ENCODE measurements around the gene ARFGEF3. TPM values are rescaled to one million over a fixed set of nuclear protein-coding genes. Genes with fewer than 3 reads are reported as not detected.

The ARFGEF3 gene
- total RNA-seq, 2 donors from 2014 or later = 1.1 to 1.4 TPM

DNA sequence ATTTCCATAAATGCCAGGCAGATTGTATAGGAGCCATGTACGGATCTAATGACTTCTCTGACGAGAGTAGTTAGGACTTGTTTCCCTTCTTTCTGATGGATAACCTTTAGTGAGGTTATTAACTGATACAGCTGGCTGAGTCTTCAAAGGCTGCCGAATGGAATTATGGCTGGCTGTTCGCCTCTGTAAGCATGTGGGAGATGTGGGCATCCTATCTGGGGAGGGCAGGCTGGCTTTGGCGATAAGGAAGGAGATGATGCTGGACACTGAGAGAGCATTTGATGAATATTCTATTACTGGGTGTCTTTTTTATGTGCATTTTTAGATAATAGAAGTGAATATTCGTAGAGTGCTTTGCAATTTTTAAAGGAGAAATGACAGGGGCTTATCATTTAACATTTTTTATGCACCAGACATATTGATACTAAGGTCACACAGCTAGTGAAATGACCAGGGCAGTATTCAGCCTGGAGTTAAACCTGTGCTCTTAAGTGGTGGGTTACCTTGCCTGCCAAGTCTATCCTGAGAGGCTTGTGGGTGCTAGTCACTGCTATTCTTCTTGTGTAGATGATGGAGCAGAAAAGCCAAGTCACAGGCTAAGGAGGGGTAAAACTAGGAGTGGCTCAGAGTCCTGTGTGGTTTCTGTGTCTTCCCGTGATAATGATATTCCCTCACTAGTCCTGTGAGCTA lies 53.5 kb downstream of the ARFGEF3 start:
- H3K4me1 ChIP-seq (ENCODE audit: control insufficient read depth in 1 of 2, low read depth in 2 of 2) = no peaks in the 10 kb centered on the region
- no peak for DNase-seq (ENCODE audit: low spot score)
- no peaks in the 10 kb centered on the region for H3K36me3 ChIP-seq
- ATAC-seq (ENCODE audit: insufficient number of reproducible peaks, low FRiP score, low read depth) = no peak
- TF ChIP-seq, protein P1, sequence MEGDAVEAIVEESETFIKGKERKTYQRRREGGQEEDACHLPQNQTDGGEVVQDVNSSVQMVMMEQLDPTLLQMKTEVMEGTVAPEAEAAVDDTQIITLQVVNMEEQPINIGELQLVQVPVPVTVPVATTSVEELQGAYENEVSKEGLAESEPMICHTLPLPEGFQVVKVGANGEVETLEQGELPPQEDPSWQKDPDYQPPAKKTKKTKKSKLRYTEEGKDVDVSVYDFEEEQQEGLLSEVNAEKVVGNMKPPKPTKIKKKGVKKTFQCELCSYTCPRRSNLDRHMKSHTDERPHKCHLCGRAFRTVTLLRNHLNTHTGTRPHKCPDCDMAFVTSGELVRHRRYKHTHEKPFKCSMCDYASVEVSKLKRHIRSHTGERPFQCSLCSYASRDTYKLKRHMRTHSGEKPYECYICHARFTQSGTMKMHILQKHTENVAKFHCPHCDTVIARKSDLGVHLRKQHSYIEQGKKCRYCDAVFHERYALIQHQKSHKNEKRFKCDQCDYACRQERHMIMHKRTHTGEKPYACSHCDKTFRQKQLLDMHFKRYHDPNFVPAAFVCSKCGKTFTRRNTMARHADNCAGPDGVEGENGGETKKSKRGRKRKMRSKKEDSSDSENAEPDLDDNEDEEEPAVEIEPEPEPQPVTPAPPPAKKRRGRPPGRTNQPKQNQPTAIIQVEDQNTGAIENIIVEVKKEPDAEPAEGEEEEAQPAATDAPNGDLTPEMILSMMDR (IDR thresholded peaks at IDR 0.05) = no peak
- no peak overlapping the region for H3K27ac ChIP-seq
- no peak overlapping the region for H3K4me3 ChIP-seq
- H3K9me3 ChIP-seq = no peaks in the 10 kb centered on the region
- no peaks in the 10 kb centered on the region for H3K27me3 ChIP-seq (replicated peaks; ENCODE audit: insufficient read depth)

DNA sequence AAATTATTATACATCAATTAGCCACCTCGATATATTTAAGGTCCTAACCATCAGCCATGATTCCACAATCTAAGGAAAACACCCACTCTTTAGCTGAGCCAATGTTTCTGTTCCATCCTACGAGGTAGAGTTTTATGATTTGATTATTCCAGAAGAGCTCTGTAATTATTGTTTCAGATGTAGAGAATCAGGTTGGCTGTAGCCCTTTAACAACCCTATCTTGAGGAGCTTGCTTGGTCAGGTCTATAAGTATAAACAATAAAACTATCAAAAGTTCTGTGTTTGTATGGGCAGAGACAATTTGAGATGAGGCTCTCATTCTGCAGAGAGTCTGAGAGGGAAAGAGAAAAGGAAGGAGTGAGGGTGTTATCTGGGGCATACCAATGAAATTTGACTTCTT lies 56.7 kb downstream of the ARFGEF3 start, which contains the start of gene PBOV1:
Gene PBOV1, minus strand, starts transcription at position 43 of the 400 bp plus-strand sequence. CDS start 96 bp downstream, outside the sequence.
- TF ChIP-seq, protein P1 (IDR thresholded peaks at IDR 0.05) = no peak
- DNase-seq (ENCODE audit: low spot score) = no peak
- H3K9me3 ChIP-seq = no peaks in the 10 kb centered on the region
- H3K27ac ChIP-seq = no peak within 1 kb of the TSS
- no peak within 1 kb of the TSS for H3K4me3 ChIP-seq
- no peaks in the 10 kb centered on the region for H3K4me1 ChIP-seq (ENCODE audit: control insufficient read depth in 1 of 2, low read depth in 2 of 2)
- no peaks in the 10 kb centered on the region for H3K27me3 ChIP-seq (replicated peaks; ENCODE audit: insufficient read depth)
- no peaks in the 10 kb centered on the region for H3K36me3 ChIP-seq
- ATAC-seq (ENCODE audit: insufficient number of reproducible peaks, low FRiP score, low read depth) = no peak

DNA sequence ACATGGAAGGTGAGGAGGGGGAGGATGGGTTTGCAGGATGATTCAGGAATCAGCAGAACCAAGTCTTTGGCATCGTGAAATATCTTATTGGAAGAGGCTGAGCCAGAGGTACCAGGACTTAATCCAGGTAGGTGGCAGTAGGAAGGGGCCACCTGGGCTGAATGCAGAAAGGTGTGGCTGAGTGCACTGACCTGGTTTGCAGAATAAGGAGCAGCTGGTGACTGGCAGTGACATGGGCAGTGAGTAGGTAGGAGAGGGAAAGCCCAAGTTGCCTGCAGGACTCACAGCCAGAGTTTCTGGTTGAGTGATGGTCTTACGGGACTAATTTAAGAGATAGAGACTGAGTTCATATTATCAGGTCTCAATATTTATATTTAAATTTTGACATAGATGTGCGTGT lies 57.7 kb downstream of the ARFGEF3 start:
- Histone ChIP-seq H3K27ac (no peak overlapping the region), H3K9me3 (no peaks in the 10 kb centered on the region), H3K4me3 (no peak overlapping the region), H3K27me3 (replicated peaks; ENCODE audit: insufficient read depth) (no peaks in the 10 kb centered on the region), H3K36me3 (no peaks in the 10 kb centered on the region), H3K4me1 (ENCODE audit: control insufficient read depth in 1 of 2, low read depth in 2 of 2) (no peaks in the 10 kb centered on the region)
- DNase-seq (ENCODE audit: low spot score) = no peak
- ATAC-seq (ENCODE audit: insufficient number of reproducible peaks, low FRiP score, low read depth) = no peak
- TF ChIP-seq, protein P1 (IDR thresholded peaks at IDR 0.05) = no peak

DNA sequence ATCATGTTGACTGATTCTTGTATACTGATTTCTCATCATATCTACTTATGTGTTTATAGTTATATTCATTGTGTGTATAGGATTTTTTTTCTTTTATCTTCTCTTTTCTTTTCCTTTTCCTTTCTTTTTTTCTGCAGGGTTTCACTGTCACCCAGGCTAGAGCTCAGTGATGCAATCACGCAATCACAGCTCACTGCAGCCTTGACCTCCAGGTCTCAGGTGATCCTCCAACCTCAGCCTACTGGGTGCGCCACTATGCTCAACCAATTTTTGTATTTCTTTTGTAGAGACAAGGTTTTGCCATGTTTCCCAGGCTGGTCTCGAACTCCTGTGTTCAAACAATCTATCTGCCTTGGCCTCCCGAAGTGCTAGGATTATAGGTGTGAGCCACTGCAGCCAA lies 58.2 kb downstream of the ARFGEF3 start:
- no peaks in the 10 kb centered on the region for H3K27me3 ChIP-seq (replicated peaks; ENCODE audit: insufficient read depth)
- ATAC-seq (ENCODE audit: insufficient number of reproducible peaks, low FRiP score, low read depth) (no peak), DNase-seq (ENCODE audit: low spot score) (no peak)
- TF ChIP-seq, protein P1 (IDR thresholded peaks at IDR 0.05) = no peak
- H3K36me3 ChIP-seq = no peaks in the 10 kb centered on the region
- H3K27ac ChIP-seq = no peak overlapping the region
- no peaks in the 10 kb centered on the region for H3K4me1 ChIP-seq (ENCODE audit: control insufficient read depth in 1 of 2, low read depth in 2 of 2)
- no peak overlapping the region for H3K4me3 ChIP-seq
- H3K9me3 ChIP-seq = no peaks in the 10 kb centered on the region

DNA sequence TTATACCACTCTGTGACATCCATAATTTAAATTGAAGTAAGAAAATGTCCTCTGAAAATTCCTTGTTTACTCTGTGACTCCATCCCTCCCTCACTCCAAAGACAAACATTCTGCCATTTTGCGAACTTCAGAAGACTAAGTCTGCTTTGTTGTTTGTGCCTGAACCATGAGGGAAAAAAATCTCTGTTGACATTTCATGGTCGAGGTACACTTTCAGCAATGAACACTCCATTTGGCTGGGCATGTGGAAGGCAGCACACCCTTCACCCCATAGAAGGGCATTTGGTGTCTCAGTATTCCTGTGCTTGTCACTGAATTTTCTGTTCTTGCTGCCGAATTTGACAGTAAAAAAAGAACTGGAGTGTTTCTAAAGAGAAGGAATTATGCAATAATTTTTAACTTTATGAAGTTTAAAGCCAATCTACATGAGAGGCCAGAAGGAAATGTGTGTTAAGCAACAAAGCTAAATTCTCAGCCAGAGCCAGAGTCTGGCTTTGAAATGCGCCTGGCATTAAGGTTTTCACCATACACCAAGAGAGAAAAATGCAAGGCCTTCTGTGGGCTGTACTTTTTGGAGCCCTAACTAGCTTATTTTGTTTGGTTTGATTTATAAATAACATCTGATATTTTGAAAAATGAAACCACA lies 61.3 kb downstream of the ARFGEF3 start:
- ATAC-seq (ENCODE audit: insufficient number of reproducible peaks, low FRiP score, low read depth) = no peak
- TF ChIP-seq, protein P1 (IDR thresholded peaks at IDR 0.05) = no peak
- no peak overlapping the region for H3K27ac ChIP-seq
- H3K9me3 ChIP-seq = no peaks in the 10 kb centered on the region
- H3K4me3 ChIP-seq = no peak overlapping the region
- no peak for DNase-seq (ENCODE audit: low spot score)
- no peaks in the 10 kb centered on the region for H3K4me1 ChIP-seq (ENCODE audit: control insufficient read depth in 1 of 2, low read depth in 2 of 2)
- H3K36me3 ChIP-seq = no peaks in the 10 kb centered on the region
- H3K27me3 ChIP-seq (replicated peaks; ENCODE audit: insufficient read depth) = no peaks in the 10 kb centered on the region

Measured in thoracic aorta (tissue), 2 donors.